Fibroblast of mammary gland (primary cell): ENCODE results near the gene DGCR2.
A peak's percentile ranks its signal among the peaks of the same experiment; 100 is the strongest.

Experiments
- DNase-seq: peaks from one replicate; pipeline ENCODE4 v3.0.0-alpha.2; 2010; ENCODE audit warnings: low read depth
- H3K4me3 ChIP-seq: 2 replicates; pipeline ENCODE4 v1.5.1; 2011; ENCODE audit warnings: low read depth, mild to moderate bottlenecking, low read length, moderate library complexity; ENCODE audit not compliant: control insufficient read depth
- TF ChIP-seq, protein P1 (sequence below): conservative IDR thresholded peaks from 2 replicates; pipeline ENCODE4 v1.5.1; 2011; ENCODE audit warnings: low read depth, low read length, inconsistent platforms; ENCODE audit not compliant: control insufficient read depth, insufficient read depth

The DGCR2 gene

DNA sequence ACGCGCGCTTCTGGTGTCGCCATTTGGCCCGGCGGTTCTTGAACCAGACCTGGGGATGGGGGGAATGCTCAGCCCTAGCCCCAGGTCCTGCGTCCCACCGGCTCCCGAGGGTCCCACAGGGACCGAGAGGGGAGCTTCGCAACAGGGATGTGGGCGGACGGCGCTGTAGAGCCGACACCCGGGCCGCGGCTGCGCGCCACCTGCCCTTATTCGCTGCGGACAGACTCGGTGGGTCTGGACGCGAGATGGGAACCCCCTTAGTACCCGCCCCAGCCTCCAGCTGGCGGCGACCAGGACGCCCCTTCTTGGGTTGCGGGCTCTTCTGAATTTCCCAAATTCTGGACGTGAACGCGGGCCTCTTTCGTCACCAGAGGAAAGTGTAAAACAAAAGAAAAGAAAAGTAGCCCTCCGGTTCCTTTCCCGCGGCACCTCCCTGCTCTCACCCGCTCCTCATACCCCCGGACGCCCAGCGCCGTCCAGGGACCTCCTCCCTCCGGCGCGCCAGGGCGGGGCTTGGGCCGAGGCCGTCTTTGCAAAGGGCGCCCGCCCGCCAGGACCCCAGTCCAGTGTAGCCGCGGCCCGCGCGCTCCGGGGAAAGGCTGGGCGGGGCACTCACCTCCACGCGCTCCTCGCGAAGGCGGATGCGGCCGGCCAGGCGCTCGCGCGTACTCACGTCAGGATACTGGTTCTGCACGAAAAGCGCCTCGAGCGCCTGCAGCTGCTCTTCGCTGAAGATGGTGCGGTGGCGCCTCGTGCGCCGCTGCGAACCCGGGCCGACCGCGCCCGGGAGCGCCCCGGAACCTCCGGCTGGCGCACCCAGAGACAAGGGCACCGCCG, 27.1 kb upstream of the DGCR2 start:
- peak; percentile 12 for DNase-seq
- TF ChIP-seq, protein P1, sequence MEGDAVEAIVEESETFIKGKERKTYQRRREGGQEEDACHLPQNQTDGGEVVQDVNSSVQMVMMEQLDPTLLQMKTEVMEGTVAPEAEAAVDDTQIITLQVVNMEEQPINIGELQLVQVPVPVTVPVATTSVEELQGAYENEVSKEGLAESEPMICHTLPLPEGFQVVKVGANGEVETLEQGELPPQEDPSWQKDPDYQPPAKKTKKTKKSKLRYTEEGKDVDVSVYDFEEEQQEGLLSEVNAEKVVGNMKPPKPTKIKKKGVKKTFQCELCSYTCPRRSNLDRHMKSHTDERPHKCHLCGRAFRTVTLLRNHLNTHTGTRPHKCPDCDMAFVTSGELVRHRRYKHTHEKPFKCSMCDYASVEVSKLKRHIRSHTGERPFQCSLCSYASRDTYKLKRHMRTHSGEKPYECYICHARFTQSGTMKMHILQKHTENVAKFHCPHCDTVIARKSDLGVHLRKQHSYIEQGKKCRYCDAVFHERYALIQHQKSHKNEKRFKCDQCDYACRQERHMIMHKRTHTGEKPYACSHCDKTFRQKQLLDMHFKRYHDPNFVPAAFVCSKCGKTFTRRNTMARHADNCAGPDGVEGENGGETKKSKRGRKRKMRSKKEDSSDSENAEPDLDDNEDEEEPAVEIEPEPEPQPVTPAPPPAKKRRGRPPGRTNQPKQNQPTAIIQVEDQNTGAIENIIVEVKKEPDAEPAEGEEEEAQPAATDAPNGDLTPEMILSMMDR: no peak
- H3K4me3 ChIP-seq: no peak overlapping the region

DNA sequence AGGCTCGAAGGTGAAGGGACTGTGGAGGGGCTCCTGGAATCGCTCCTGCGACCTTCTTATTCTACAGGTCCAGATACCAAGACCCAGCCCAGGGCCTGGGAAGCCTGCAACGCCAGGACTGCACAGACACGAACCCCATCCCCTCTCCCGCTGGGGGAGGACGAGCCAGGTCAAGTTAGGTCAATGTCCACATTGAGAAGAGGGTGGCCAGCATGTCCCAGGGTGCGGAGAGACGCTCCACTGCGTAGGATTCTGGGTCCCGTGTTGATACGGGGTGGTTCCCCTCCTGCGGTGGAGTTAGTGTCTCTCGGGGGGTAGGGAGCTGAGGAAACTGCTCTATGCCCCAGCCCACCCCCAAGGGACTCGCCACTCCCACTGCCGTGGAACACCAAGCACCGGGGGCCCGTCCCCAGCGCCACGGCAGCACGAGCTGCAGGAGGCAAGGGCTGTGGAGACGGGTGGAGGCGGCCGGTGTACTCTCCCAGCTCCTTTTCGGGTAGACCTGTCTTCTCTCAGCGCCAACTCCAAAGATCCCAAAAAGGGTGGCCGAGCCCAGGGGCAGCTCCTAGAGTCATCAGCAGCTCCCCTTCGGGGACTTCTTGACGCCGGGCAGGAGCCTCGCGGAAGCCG, 26.3 kb upstream of the DGCR2 start:
- TF ChIP-seq, protein P1: no peak
- H3K4me3 ChIP-seq: no peak overlapping the region
- DNase-seq: no peak

DNA sequence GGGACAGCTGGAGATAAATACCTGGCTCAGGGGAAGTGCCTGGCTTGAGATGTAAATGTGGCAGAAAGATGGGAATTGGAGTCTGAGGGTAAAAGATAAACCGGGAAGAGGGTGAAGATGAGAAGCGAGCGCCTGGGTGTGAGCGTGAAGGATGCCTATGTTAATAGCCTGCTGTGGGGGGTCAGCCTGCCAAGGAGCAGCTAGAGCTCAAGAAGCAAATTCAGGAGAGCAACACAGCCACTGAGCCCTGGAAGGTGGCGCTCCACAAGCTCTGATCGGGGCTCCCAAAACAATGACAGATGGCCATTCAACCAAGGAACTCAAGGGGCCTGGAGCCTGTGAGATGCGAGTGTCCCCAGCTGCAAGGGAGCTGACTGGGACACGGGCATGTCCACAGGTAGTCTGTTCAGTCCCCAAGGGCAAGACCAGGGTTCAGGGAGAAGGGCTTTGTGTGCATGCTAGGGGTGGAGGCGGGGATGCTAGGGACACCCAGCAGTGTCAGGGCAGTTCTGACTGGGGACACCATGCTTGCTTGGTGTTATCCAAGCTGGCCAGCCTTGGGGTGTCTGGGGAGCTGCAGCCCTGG, 25.1 kb upstream of the DGCR2 start:
- TF ChIP-seq, protein P1: no peak
- no peak for DNase-seq
- no peak overlapping the region for H3K4me3 ChIP-seq

DNA sequence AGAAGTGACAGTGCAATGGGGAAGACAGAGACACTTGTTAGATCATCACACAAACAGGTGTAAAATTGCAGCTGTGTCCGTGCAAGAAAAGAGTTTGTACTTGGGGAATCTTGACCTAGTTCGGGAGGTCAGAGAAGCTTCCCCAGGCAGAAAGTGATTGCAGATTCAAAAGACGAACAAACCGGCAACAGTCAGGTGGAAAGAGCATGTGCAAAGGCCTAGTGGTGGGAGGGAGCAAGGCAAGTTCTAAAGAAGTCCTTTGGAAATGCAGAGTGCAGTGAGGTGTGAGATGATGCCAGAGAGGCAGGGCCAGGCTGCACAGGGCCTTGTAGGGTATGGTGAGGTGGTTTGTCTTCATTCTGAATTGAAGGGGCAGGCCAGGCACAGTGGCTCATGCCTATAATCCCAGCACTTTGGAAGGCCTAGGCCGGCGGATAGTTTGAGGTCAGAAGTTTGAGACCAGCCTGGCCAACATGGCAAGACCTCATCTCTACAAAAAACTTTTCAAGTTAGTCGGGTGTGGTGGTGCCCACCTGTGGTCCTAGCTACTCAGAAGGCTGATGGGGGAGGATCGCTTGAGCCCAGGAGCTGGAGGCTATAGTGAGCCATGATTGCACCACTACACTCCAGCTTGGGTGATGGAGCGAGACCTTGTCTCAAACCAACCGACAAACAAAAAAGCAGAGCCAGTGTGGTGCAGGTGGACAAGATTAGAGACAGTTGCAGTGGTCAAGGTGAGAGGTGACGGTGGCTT, 24.2 kb upstream of the DGCR2 start:
- TF ChIP-seq, protein P1: no peak
- no peak overlapping the region for H3K4me3 ChIP-seq
- DNase-seq: no peak

DNA sequence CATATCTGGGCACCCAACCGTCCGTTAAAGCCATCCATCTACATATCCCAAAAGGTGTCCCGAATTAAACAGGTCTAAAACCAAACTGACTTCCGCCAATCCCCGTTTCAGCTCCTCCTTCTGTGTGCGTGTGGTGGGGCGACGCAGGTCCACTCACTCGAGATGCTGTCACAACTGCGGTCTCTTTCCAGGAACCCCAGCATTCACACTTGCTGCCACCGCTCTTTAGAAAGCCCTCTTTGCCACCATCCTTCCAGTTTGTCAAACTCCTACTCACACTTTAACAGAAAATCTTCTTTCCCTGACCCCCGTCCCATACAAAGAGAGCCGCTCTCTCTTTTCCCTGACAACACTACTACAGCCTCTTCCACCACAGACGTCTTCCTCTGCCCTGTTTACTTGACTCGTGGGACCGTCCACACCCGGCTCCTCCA, 21.8 kb upstream of the DGCR2 start:
- no peak for DNase-seq
- TF ChIP-seq, protein P1: no peak
- H3K4me3 ChIP-seq: peak overlapping the region; percentile 97

DNA sequence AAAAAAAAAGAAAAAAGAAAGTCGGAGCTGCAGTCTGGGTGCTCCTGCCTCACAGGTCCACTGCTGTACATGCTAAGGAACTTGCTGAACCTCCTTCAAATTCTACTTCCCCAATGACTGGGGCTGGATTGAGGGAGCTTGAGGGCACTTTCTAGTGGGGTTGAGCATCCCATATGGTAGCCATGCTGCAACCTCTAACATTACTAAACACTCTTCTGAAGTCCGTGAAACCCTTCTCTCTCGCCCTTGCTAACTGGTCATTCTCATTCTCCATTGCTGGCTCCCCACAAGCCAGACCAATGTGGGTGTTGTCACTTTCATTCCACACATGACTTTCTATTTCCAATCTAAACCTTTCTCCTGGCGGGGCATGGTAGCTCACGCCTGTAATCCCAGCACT, 21.0 kb upstream of the DGCR2 start:
- TF ChIP-seq, protein P1: no peak

More for the DNA sequence above, 21.0 kb upstream of the DGCR2 start:
- H3K4me3 ChIP-seq: no peak overlapping the region
- no peak for DNase-seq
